ENCODE data around the gene LPP. TPM values are rescaled to one million over a fixed set of nuclear protein-coding genes. Genes with fewer than 3 reads are reported as not detected.

LPP gene
- total and polyA plus RNA-seq, 10 of the 15 experiments (the other 5 are each of a cell fraction or from before 2014, with no cell fraction given): under 0.01 to 0.62 (median 0.03) TPM

DNA sequence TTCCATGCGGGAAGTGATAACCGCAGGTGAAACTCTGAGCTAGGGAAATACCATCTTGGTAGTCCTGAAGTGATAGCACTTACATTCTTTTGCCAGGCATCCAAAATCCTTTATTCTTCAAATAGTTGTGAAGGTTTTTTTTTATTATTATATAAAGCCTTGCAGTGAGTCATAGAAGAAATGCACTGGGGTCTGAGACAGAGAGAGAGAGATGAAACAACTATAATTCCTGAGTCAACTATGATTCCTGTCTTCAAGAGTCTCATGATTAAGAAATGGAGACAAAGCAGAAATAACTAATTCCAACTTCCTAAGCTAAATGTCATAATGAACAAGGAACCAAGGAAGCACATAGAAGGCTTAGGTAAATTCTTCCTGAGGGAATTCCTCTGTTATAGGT is 495.6 kb downstream of the LPP start:
- Histone ChIP-seq H3K4me1 (ENCODE audit: control insufficient read depth, insufficient read depth, low read length) (no peaks in the 10 kb centered on the region), H4K20me1 (ENCODE audit: control insufficient read depth, insufficient read depth) (no peaks in the 10 kb centered on the region), H3K36me3 (ENCODE audit: control insufficient read depth in 2 of 2, insufficient read depth in 2 of 2, low read length in 1 of 2) (no peaks in the 10 kb centered on the region), H3K4me3 (no peak overlapping the region), H3K9me3 (replicated peaks; ENCODE audit: control insufficient read depth, insufficient read depth, low read length) (no peaks in the 10 kb centered on the region), H2AFZ (ENCODE audit: control insufficient read depth, low read depth, low read length) (no peak overlapping the region), H3K9ac (ENCODE audit: control insufficient read depth, insufficient read depth, low read length) (no peak overlapping the region), H3K4me2 (ENCODE audit: control insufficient read depth, insufficient read depth) (no peak overlapping the region), H3K79me2 (ENCODE audit: control insufficient read depth, insufficient read depth, low read length) (no peaks in the 10 kb centered on the region), H3K27me3 (replicated peaks in 1 of 2; ENCODE audit: control insufficient read depth in 2 of 2, insufficient read depth in 2 of 2, low read length in 1 of 2) (no peaks in the 10 kb centered on the region), H3K27ac (ENCODE audit: control insufficient read depth, insufficient read depth) (no peak overlapping the region)
- intact Hi-C loops (cut with micrococcal nuclease; ENCODE audit: unreplicated experiment) (no loop called here), in situ Hi-C loops (cut with MboI) (no loop called here)
- DNase-seq (ENCODE audit: low read depth, low spot score) (no peak), FAIRE-seq (no peak), ATAC-seq (no peak)
- WGBS (ENCODE audit: insufficient coverage, insufficient replicate concordance, low lambda C conversion rate, missing lambda C conversion rate): 45% methylated on average over 2 of the region's 2 CpGs
- BruUV-seq (replicated peaks): no TSS peak
- TF ChIP-seq ATF7 (IDR thresholded peaks at IDR 0.05; ENCODE audit: low read depth) (no peak), MEF2A (IDR thresholded peaks at IDR 0.05; ENCODE audit: insufficient read depth, low read depth, low read length) (no peak), ZNF687 (IDR thresholded peaks at IDR 0.05) (no peak)
- TF ChIP-seq, protein P1, sequence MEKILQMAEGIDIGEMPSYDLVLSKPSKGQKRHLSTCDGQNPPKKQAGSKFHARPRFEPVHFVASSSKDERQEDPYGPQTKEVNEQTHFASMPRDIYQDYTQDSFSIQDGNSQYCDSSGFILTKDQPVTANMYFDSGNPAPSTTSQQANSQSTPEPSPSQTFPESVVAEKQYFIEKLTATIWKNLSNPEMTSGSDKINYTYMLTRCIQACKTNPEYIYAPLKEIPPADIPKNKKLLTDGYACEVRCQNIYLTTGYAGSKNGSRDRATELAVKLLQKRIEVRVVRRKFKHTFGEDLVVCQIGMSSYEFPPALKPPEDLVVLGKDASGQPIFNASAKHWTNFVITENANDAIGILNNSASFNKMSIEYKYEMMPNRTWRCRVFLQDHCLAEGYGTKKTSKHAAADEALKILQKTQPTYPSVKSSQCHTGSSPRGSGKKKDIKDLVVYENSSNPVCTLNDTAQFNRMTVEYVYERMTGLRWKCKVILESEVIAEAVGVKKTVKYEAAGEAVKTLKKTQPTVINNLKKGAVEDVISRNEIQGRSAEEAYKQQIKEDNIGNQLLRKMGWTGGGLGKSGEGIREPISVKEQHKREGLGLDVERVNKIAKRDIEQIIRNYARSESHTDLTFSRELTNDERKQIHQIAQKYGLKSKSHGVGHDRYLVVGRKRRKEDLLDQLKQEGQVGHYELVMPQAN (conservative IDR thresholded peaks at IDR 0.05): no peak
- ChIA-PET POLR2A (no interaction called here), RAD21 (ENCODE audit: unreplicated experiment) (no interaction called here), SMC1A (ENCODE audit: uncharacterized antibody, unreplicated experiment) (no interaction called here), CTCF (interaction anchor here (1.1 kb wide), 1 partner anchor 23 kb away, joined by 4 read pairs; no protein-coding TSS in a partner anchor)

Data from GM12878 (cell line).